Tibial artery (tissue), 4 donors: ENCODE results near the gene DMWD.
"Not testable (repeated sequence)": the region's sequence is repeated elsewhere in the genome, so short reads cannot be mapped to it uniquely, and the experiment has no call there.

ENCODE experiments used
- DNase-seq, 2 donors: peaks; one replicate each; pipeline ENCODE4 v3.0.0-alpha.2; 2019
- H3K27ac ChIP-seq, 2 donors: fragments of 200-600 bp; sonication (generic) in 1 of 2; 1 replicate in 1 of 2; 2 replicates in 1 of 2; pipeline ENCODE4 v1.5.1; 2018 to 2019; ENCODE audit warnings: mild to moderate bottlenecking in 1 of 2
- H3K27me3 ChIP-seq, 2 donors: fragments of 200-600 bp; sonication (generic) in 1 of 2; one replicate each; pipeline versions ENCODE4 v1.5.1 to v1.6.0; 2016 to 2019
- H3K36me3 ChIP-seq, 3 donors: fragments of 200-600 bp; sonication (generic) in 2 of 3; one replicate each; pipeline ENCODE4 v1.5.1; 2016 to 2019; ENCODE audit warnings: mild to moderate bottlenecking in 2 of 3
- H3K4me1 ChIP-seq, 4 donors: fragments of 200-600 bp; sonication (generic) in 2 of 4; 1 replicate in 3 of 4; 2 replicates in 1 of 4; pipeline ENCODE4 v1.5.1; 2016 to 2019
- H3K4me3 ChIP-seq, 2 donors: fragments of 200-600 bp; sonication (generic) in 1 of 2; 1 replicate in 1 of 2; 2 replicates in 1 of 2; pipeline ENCODE4 v1.5.1; 2018 to 2019; ENCODE audit warnings: mild to moderate bottlenecking in 2 of 2
- H3K9me3 ChIP-seq, 3 donors: fragments of 200-600 bp; sonication (generic) in 1 of 3; one replicate each; pipeline ENCODE4 v1.5.1; 2016 to 2019
- intact Hi-C: fragments of 100-400 bp; cut with DNase I; formaldehyde crosslinking; loops from one replicate; pipeline ENCODE4 v1.15.0; 2023; ENCODE audit warnings: low total_unique reads
- TF ChIP-seq, protein P1 (sequence below), 2 experiments: fragments of 200-600 bp in 1 of 2; fragments of 450-650 bp in 1 of 2; IDR thresholded peaks; one replicate each; pipeline ENCODE4 v1.5.1; 2017 to 2019; ENCODE audit warnings: antibody characterized with exemption in 2 of 2, mild to moderate bottlenecking in 1 of 2, moderate library complexity in 1 of 2

The DMWD gene

DNA sequence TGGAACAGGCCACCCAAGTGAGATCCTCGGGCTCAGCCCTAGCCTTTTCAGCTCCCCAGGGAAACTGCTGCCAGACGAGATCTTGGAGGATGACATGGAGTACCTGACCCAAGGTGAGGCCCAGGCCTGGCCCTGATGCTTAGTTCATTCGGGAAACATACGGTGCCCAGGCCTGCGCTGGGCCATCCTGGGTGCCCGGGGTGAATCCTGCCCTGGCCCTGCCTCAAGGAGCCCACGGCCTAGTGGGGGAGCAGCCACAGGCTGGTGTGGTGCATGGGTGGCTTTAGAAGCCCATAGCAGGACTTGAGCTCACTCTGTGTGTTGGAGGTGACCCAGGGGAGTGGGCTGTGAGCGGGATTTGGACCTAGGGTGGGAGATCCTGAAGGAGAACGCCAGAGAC, 33.7 kb downstream of the DMWD start:
- no peak overlapping the region for H3K4me3 ChIP-seq
- intact Hi-C loops: no loop called here
- TF ChIP-seq, protein P1, sequence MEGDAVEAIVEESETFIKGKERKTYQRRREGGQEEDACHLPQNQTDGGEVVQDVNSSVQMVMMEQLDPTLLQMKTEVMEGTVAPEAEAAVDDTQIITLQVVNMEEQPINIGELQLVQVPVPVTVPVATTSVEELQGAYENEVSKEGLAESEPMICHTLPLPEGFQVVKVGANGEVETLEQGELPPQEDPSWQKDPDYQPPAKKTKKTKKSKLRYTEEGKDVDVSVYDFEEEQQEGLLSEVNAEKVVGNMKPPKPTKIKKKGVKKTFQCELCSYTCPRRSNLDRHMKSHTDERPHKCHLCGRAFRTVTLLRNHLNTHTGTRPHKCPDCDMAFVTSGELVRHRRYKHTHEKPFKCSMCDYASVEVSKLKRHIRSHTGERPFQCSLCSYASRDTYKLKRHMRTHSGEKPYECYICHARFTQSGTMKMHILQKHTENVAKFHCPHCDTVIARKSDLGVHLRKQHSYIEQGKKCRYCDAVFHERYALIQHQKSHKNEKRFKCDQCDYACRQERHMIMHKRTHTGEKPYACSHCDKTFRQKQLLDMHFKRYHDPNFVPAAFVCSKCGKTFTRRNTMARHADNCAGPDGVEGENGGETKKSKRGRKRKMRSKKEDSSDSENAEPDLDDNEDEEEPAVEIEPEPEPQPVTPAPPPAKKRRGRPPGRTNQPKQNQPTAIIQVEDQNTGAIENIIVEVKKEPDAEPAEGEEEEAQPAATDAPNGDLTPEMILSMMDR (IDR thresholded peaks at IDR 0.05): no peak
- H3K36me3 ChIP-seq: no peaks in the 10 kb centered on the region
- DNase-seq: no peak
- H3K27me3 ChIP-seq: peaks cover 0 to 7% of the 10 kb centered on the region in 2 donors
- peaks cover 0 to 5% (median 5%) of the 10 kb centered on the region in 4 donors for H3K4me1 ChIP-seq
- no peak overlapping the region for H3K27ac ChIP-seq
- no peaks in the 10 kb centered on the region for H3K9me3 ChIP-seq

- Histone ChIP-seq H3K27ac (no peak overlapping the region), H3K4me1 (no peaks in the 10 kb centered on the region), H3K27me3 (peaks cover 0 to 7% of the 10 kb centered on the region in 2 donors), H3K4me3 (no peak overlapping the region), H3K36me3 (no peaks in the 10 kb centered on the region), H3K9me3 (no peaks in the 10 kb centered on the region)
- intact Hi-C loops: no loop called here
- TF ChIP-seq, protein P1 (IDR thresholded peaks at IDR 0.05): no peak
- DNase-seq: no peak
Observed at GRCh38 chr19:45757695-45758094, 35.0 kb downstream of the DMWD start.

- Histone ChIP-seq H3K27me3 (peaks cover 0 to 7% of the 10 kb centered on the region in 2 donors), H3K36me3 (no peaks in the 10 kb centered on the region), H3K4me1 (no peaks in the 10 kb centered on the region), H3K9me3 (no peaks in the 10 kb centered on the region), H3K27ac (no peak overlapping the region), H3K4me3 (no peak overlapping the region)
- intact Hi-C loops: no loop called here
- no peak for DNase-seq
- TF ChIP-seq, protein P1 (IDR thresholded peaks at IDR 0.05): no peak
Observed at GRCh38 chr19:45754323-45754722, 38.3 kb downstream of the DMWD start.

DNA sequence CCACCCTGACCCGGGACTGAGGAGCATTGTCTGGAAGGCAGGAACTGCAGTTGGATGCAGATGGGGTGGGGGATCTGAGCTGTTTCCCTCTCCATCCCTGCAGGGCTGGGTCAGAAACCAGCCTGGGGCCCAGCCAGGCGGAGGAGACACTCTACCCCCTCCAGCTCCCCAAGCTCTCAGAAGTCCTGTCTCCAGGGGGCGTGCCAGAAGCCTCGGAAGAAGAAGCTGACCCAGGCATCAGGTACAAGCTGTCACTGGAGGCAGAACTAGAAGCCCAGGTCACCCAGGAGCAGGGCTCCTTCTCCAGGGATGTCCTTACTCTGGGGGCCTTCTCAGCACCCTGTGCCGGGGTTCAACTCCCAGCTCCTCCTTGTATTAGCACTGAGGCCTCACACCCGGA, 39.1 kb downstream of the DMWD start:
- Histone ChIP-seq H3K9me3 (no peaks in the 10 kb centered on the region), H3K4me1 (no peaks in the 10 kb centered on the region), H3K27ac (no peak overlapping the region), H3K36me3 (no peaks in the 10 kb centered on the region), H3K4me3 (no peak overlapping the region), H3K27me3 (peaks cover 0 to 12% of the 10 kb centered on the region in 2 donors)
- intact Hi-C loops: no loop called here
- TF ChIP-seq, protein P1 (IDR thresholded peaks at IDR 0.05): no peak
- no peak for DNase-seq

- Histone ChIP-seq H3K27me3 (peaks cover 0 to 12% of the 10 kb centered on the region in 2 donors), H3K36me3 (no peaks in the 10 kb centered on the region), H3K4me1 (no peaks in the 10 kb centered on the region), H3K9me3 (no peaks in the 10 kb centered on the region), H3K4me3 (no peak overlapping the region), H3K27ac (no peak overlapping the region)
- intact Hi-C loops: no loop called here
- TF ChIP-seq, protein P1 (IDR thresholded peaks at IDR 0.05): no peak
- DNase-seq: no peak
Observed at GRCh38 chr19:45752639-45753038, 40.0 kb downstream of the DMWD start.

- H3K27me3 ChIP-seq: peaks cover 0 to 16% of the 10 kb centered on the region in 2 donors
- H3K36me3 ChIP-seq, intact Hi-C loops, H3K27ac ChIP-seq, DNase-seq, H3K9me3 ChIP-seq, H3K4me3 ChIP-seq, H3K4me1 ChIP-seq: not testable (repeated sequence)
Observed at GRCh38 chr19:45751483-45751882, 41.2 kb downstream of the DMWD start.
